ENCODE data around the gene OLFML2B. TPM values are rescaled to one million over a fixed set of nuclear protein-coding genes. Genes with fewer than 3 reads are reported as not detected.
A peak's percentile ranks its signal among the peaks of the same experiment; 100 is the strongest.

OLFML2B gene
- polyA plus RNA-seq (2011; rRNA removed) (1.6 and 3.5 TPM in 2 replicates), polyA minus RNA-seq (2011; rRNA and poly(A)+ RNA removed) (4.6 and 7.9 TPM in 2 replicates)

GRCh38 chr1:162023547-162024501 is at the start of gene OLFML2B:
OLFML2B (minus strand) TSS chr1:162023869; CDS start chr1:162023430, 439 bp downstream.
- H3K36me3 ChIP-seq (ENCODE audit: control insufficient read depth, insufficient read depth, low read length) = no peaks in the 10 kb centered on the region
- H3K4me3 ChIP-seq (ENCODE audit: low read depth, low read length) = peak within 1 kb of the TSS; percentile 53
- TF ChIP-seq, protein P1, sequence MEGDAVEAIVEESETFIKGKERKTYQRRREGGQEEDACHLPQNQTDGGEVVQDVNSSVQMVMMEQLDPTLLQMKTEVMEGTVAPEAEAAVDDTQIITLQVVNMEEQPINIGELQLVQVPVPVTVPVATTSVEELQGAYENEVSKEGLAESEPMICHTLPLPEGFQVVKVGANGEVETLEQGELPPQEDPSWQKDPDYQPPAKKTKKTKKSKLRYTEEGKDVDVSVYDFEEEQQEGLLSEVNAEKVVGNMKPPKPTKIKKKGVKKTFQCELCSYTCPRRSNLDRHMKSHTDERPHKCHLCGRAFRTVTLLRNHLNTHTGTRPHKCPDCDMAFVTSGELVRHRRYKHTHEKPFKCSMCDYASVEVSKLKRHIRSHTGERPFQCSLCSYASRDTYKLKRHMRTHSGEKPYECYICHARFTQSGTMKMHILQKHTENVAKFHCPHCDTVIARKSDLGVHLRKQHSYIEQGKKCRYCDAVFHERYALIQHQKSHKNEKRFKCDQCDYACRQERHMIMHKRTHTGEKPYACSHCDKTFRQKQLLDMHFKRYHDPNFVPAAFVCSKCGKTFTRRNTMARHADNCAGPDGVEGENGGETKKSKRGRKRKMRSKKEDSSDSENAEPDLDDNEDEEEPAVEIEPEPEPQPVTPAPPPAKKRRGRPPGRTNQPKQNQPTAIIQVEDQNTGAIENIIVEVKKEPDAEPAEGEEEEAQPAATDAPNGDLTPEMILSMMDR (IDR thresholded peaks at IDR 0.05; ENCODE audit: insufficient read depth, low read depth, low read length) = peak; percentile 51
- CTCF ChIA-PET = interaction anchor here (0.9 to 3.9 kb wide), 32 partner anchors 11 to 274 kb away, joined by 3 to 33 read pairs (median 4); partner anchors contain the start of gene DUSP12
- DNase-seq (ENCODE audit: low read depth) = peak; percentile 55
- POLR2A ChIA-PET = interaction anchor here (0.8 kb wide), 1 partner anchor 20 kb away, joined by 6 read pairs; no protein-coding TSS in a partner anchor
- H3K27me3 ChIP-seq (ENCODE audit: control insufficient read depth, insufficient read depth, low read length) = no peaks in the 10 kb centered on the region; the same call in 1 of the 2 replicates

DNA sequence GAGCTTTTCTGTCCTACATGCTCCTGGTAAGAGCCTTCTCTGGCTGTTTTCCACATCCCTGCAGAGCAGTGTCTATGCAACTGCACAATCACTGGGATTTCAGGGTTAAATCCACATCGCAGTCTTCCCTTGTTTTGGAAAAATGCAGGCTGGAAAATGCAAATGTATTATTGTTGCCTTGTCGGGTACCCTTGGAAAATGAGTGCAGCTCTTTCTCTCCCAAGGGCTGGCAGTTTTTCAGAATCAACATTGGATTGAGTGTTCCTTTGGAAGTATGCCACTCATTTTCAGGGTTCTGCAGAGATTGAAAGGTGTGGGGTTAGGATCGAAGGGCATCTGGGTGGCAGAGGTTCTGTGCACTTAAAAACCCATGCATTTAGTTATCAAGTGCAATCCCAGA is 49.1 kb upstream of the OLFML2B start:
- Histone ChIP-seq H3K27me3 (ENCODE audit: control insufficient read depth, insufficient read depth, low read length) (peaks cover 8% of the 10 kb centered on the region), H3K36me3 (ENCODE audit: control insufficient read depth, insufficient read depth, low read length) (no peaks in the 10 kb centered on the region), H3K4me3 (ENCODE audit: low read depth, low read length) (no peak overlapping the region)
- no peak for DNase-seq (ENCODE audit: low read depth)
- ChIA-PET POLR2A (no interaction called here), CTCF (interaction anchor here (1.3 to 1.4 kb wide), 2 partner anchors 14 to 16 kb away, joined by 3 read pairs; no protein-coding TSS in a partner anchor)
- TF ChIP-seq, protein P1 (IDR thresholded peaks at IDR 0.05; ENCODE audit: insufficient read depth, low read depth, low read length) = no peak

DNA sequence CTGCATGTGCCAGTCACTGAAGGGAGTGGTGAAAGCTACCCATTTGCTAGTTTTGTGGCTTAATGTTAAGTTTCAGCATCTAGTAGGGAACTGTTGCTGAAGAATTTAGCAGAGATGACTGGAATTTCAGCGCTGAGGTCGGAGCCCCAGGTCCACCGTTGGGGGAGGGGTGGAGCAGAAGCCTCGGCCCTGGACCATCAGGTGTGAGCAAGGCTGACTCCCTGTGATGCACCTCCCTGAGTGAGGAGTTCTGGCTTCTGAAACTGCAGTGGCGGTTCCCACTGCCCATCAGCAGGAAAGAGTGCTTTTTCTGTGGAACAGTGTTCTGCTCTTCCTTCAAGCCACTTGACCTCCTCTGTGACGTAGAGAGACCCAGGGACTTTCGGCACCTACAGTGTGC is 47.2 kb upstream of the OLFML2B start:
- peaks cover 8% of the 10 kb centered on the region for H3K27me3 ChIP-seq (ENCODE audit: control insufficient read depth, insufficient read depth, low read length)
- CTCF ChIA-PET = interaction anchor here (0.7 to 2.1 kb wide), 3 partner anchors 14 to 289 kb away, joined by 3 to 7 read pairs (median 4); no protein-coding TSS in a partner anchor
- TF ChIP-seq, protein P1 (IDR thresholded peaks at IDR 0.05; ENCODE audit: insufficient read depth, low read depth, low read length) = no peak
- POLR2A ChIA-PET = no interaction called here
- no peak overlapping the region for H3K4me3 ChIP-seq (ENCODE audit: low read depth, low read length)
- no peak for DNase-seq (ENCODE audit: low read depth)
- H3K36me3 ChIP-seq (ENCODE audit: control insufficient read depth, insufficient read depth, low read length) = no peaks in the 10 kb centered on the region

DNA sequence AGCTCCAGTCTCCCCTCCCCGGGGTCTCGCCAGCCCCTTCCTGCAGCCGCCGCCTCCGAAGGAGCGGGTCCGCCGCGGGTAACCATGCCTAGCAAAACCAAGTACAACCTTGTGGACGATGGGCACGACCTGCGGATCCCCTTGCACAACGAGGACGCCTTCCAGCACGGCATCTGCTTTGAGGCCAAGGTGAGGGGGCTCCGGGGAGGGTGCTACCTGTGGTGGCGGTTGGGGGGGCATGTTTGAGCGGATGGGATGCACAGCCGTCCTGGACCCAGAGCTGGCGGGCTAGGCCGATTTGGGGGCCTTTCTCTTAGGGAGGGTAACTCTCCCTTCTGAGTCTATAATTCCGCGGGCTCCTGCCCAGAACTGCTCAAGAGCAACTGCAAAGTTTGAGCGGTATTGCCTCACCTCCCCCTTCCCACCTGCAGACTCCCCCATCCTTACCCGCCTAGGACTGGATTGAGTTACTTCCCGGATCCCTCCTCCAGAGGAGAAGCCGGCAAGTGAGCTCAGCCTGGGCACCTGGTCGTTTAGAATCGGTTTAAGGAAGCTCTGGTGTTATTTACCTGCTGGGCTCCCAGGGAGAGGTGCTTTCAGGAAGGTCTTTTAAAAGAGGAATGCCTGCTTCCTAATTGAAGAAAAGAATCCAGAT is 46.6 kb upstream of the OLFML2B start:
- TF ChIP-seq, protein P1 (IDR thresholded peaks at IDR 0.05; ENCODE audit: insufficient read depth, low read depth, low read length) = no peak
- no peak for DNase-seq (ENCODE audit: low read depth)
- Histone ChIP-seq H3K36me3 (ENCODE audit: control insufficient read depth, insufficient read depth, low read length) (no peaks in the 10 kb centered on the region), H3K4me3 (ENCODE audit: low read depth, low read length) (peak overlapping the region; percentile 61), H3K27me3 (ENCODE audit: control insufficient read depth, insufficient read depth, low read length) (peaks cover 8% of the 10 kb centered on the region)
- ChIA-PET POLR2A (no interaction called here), CTCF (interaction anchor here (0.6 to 2.1 kb wide), 8 partner anchors 14 to 290 kb away, joined by 3 to 7 read pairs (median 3); no protein-coding TSS in a partner anchor)
